T-helper 17 cell (primary cell): ENCODE measurements around the gene ALDH9A1. TPM values are rescaled to one million over a fixed set of nuclear protein-coding genes. Genes with fewer than 3 reads are reported as not detected.

ENCODE experiments used
- ATAC-seq: fragments of 150-1000 bp; cut with Tn5 transposase; 2 replicates; pipeline ENCODE4 v1.10.0; 2021; ENCODE audit warnings: mild to moderate bottlenecking, moderate library complexity
- DNase-seq, 3 donors: peaks; one replicate each; pipeline versions ENCODE4 v3.0.0 to v3.0.0-alpha.2; 2020 to 2021
- H3K9me3 ChIP-seq: one replicate; pipeline ENCODE4 v1.7.0; 2013; ENCODE audit warnings: low read length, mild to moderate bottlenecking; ENCODE audit not compliant: control insufficient read depth, poor library complexity, severe bottlenecking
- H3K27ac Mint-ChIP-seq: one replicate; pipeline ENCODE4 v1.8.0; 2022; ENCODE audit warnings: mild to moderate bottlenecking, moderate library complexity, mixed read lengths
- H3K27me3 Mint-ChIP-seq: one replicate; pipeline ENCODE4 v1.8.0; 2022; ENCODE audit warnings: mixed read lengths
- H3K36me3 Mint-ChIP-seq: one replicate; pipeline ENCODE4 v1.8.0; 2022; ENCODE audit warnings: low read depth, mixed read lengths
- H3K4me1 Mint-ChIP-seq: one replicate; pipeline ENCODE4 v1.8.0; 2022; ENCODE audit warnings: mild to moderate bottlenecking, mixed read lengths
- H3K4me3 Mint-ChIP-seq: one replicate; pipeline ENCODE4 v1.8.0; 2022; ENCODE audit warnings: mild to moderate bottlenecking, moderate library complexity, mixed read lengths
- total RNA-seq, 4 donors: library from RNA in 2 of 4; stranded (reverse) in 2 of 4; gene quantifications; one replicate each; pipeline ENCODE4 v1.2.3 and lab custom pipeline; 2022 to 2026

Gene ALDH9A1
- total RNA-seq, 2 donors from 2014 or later = 33.9 to 37.0 TPM

- Mint-ChIP-seq H3K27me3 (no peaks in the 10 kb centered on the region), H3K27ac (no peak overlapping the region), H3K36me3 (no peaks in the 10 kb centered on the region), H3K4me1 (peaks cover 23% of the 10 kb centered on the region), H3K4me3 (no peak overlapping the region)
- no peak for DNase-seq
- no peaks in the 10 kb centered on the region for H3K9me3 ChIP-seq
- no peak for ATAC-seq
Observed at GRCh38 chr1:165633614-165634013, 64.7 kb downstream of the ALDH9A1 start.

- H3K9me3 ChIP-seq = no peaks in the 10 kb centered on the region
- no peak for ATAC-seq
- no peak overlapping the region for H3K4me3 Mint-ChIP-seq
- H3K27me3 Mint-ChIP-seq = no peaks in the 10 kb centered on the region
- no peaks in the 10 kb centered on the region for H3K36me3 Mint-ChIP-seq
- no peak overlapping the region for H3K27ac Mint-ChIP-seq
- no peak for DNase-seq
- peaks cover 25% of the 10 kb centered on the region for H3K4me1 Mint-ChIP-seq
Observed at GRCh38 chr1:165632491-165632890, 65.9 kb downstream of the ALDH9A1 start.

- Mint-ChIP-seq H3K27me3 (no peaks in the 10 kb centered on the region), H3K27ac (no peak overlapping the region), H3K4me1 (peaks cover 25% of the 10 kb centered on the region), H3K4me3 (no peak overlapping the region), H3K36me3 (no peaks in the 10 kb centered on the region)
- H3K9me3 ChIP-seq = no peaks in the 10 kb centered on the region
- no peak for DNase-seq
- no peak for ATAC-seq
Observed at GRCh38 chr1:165632152-165632469, 66.3 kb downstream of the ALDH9A1 start.

- Mint-ChIP-seq H3K27me3 (no peaks in the 10 kb centered on the region), H3K36me3 (no peaks in the 10 kb centered on the region), H3K4me1 (peaks cover 23% of the 10 kb centered on the region), H3K27ac (no peak overlapping the region), H3K4me3 (no peak overlapping the region)
- no peaks in the 10 kb centered on the region for H3K9me3 ChIP-seq
- ATAC-seq = no peak
- DNase-seq = peak in 1 of 3 donors; percentile 11
Observed at GRCh38 chr1:165631342-165632151, 66.8 kb downstream of the ALDH9A1 start.

- no peak within 1 kb of the TSS for H3K27ac Mint-ChIP-seq
- no peaks in the 10 kb centered on the region for H3K36me3 Mint-ChIP-seq
Observed at GRCh38 chr1:165630629-165631341, 67.6 kb downstream of the ALDH9A1 start, which contains the start of gene MGST3. Gene MGST3 (plus strand): TSS chr1:165631234. CDS start chr1:165649848, 18,614 bp downstream.

GRCh38 chr1:165629848-165630628 is 68.3 kb downstream of the ALDH9A1 start:
- H3K9me3 ChIP-seq = no peaks in the 10 kb centered on the region
- no peaks in the 10 kb centered on the region for H3K27me3 Mint-ChIP-seq
- no peak overlapping the region for H3K27ac Mint-ChIP-seq
- H3K36me3 Mint-ChIP-seq = no peaks in the 10 kb centered on the region
- no peak overlapping the region for H3K4me3 Mint-ChIP-seq
- no peak for DNase-seq
- ATAC-seq = no peak
- H3K4me1 Mint-ChIP-seq = peaks cover 20% of the 10 kb centered on the region

More at GRCh38 chr1:165630629-165631341, 67.6 kb downstream of the ALDH9A1 start, which contains the start of gene MGST3:
- Mint-ChIP-seq H3K4me3 (no peak within 1 kb of the TSS), H3K4me1 (peaks cover 21% of the 10 kb centered on the region), H3K27me3 (no peaks in the 10 kb centered on the region)
- peak; percentile 87 to 90 (median 88) for DNase-seq
- H3K9me3 ChIP-seq = no peaks in the 10 kb centered on the region
- ATAC-seq = peak; percentile 95

- H3K27ac Mint-ChIP-seq = no peak overlapping the region
- ATAC-seq (no peak), DNase-seq (no peak)
- no peaks in the 10 kb centered on the region for H3K9me3 ChIP-seq
- H3K4me3 Mint-ChIP-seq = peak overlapping the region; percentile 39
- H3K4me1 Mint-ChIP-seq = peaks cover 16% of the 10 kb centered on the region
- H3K36me3 Mint-ChIP-seq = peaks cover 3% of the 10 kb centered on the region
- peaks cover 6% of the 10 kb centered on the region for H3K27me3 Mint-ChIP-seq
Observed at GRCh38 chr1:165629151-165629550, 69.2 kb downstream of the ALDH9A1 start.

GRCh38 chr1:165628147-165628822 is 70.1 kb downstream of the ALDH9A1 start:
- DNase-seq (no peak), ATAC-seq (no peak)
- H3K27ac Mint-ChIP-seq = no peak overlapping the region
- H3K27me3 Mint-ChIP-seq = peaks cover 12% of the 10 kb centered on the region
- no peaks in the 10 kb centered on the region for H3K9me3 ChIP-seq
- H3K4me3 Mint-ChIP-seq = no peak overlapping the region
- peaks cover 9% of the 10 kb centered on the region for H3K4me1 Mint-ChIP-seq
- H3K36me3 Mint-ChIP-seq = peaks cover 3% of the 10 kb centered on the region

GRCh38 chr1:165624441-165624840 is 73.9 kb downstream of the ALDH9A1 start:
- no peak for ATAC-seq

GRCh38 chr1:165623624-165624023 is 74.7 kb downstream of the ALDH9A1 start:
- no peak overlapping the region for H3K4me3 Mint-ChIP-seq

More at GRCh38 chr1:165624441-165624840, 73.9 kb downstream of the ALDH9A1 start:
- no peak for DNase-seq
- no peak overlapping the region for H3K4me3 Mint-ChIP-seq
- no peak overlapping the region for H3K27ac Mint-ChIP-seq
- H3K36me3 Mint-ChIP-seq = peaks cover 7% of the 10 kb centered on the region
- peaks cover 27% of the 10 kb centered on the region for H3K27me3 Mint-ChIP-seq
- H3K4me1 Mint-ChIP-seq = peaks cover 2% of the 10 kb centered on the region
- H3K9me3 ChIP-seq = no peaks in the 10 kb centered on the region

GRCh38 chr1:165619647-165620151 is 78.7 kb downstream of the ALDH9A1 start:
- no peaks in the 10 kb centered on the region for H3K9me3 ChIP-seq
- Mint-ChIP-seq H3K27me3 (peaks cover 49% of the 10 kb centered on the region), H3K36me3 (peaks cover 13% of the 10 kb centered on the region), H3K4me3 (no peak overlapping the region), H3K4me1 (no peaks in the 10 kb centered on the region), H3K27ac (no peak overlapping the region)
- DNase-seq (no peak), ATAC-seq (no peak)

More at GRCh38 chr1:165623624-165624023, 74.7 kb downstream of the ALDH9A1 start:
- peaks cover 7% of the 10 kb centered on the region for H3K36me3 Mint-ChIP-seq
- no peaks in the 10 kb centered on the region for H3K9me3 ChIP-seq
- ATAC-seq (no peak), DNase-seq (no peak)
- H3K27ac Mint-ChIP-seq = no peak overlapping the region
- H3K27me3 Mint-ChIP-seq = peaks cover 27% of the 10 kb centered on the region
- H3K4me1 Mint-ChIP-seq = peaks cover 2% of the 10 kb centered on the region

GRCh38 chr1:165616987-165617546 is 81.3 kb downstream of the ALDH9A1 start:
- ATAC-seq = no peak
- peaks cover 10% of the 10 kb centered on the region for H3K36me3 Mint-ChIP-seq
- no peak overlapping the region for H3K4me3 Mint-ChIP-seq
- no peak for DNase-seq
- no peak overlapping the region for H3K27ac Mint-ChIP-seq
- no peaks in the 10 kb centered on the region for H3K4me1 Mint-ChIP-seq
- H3K9me3 ChIP-seq = no peaks in the 10 kb centered on the region
- H3K27me3 Mint-ChIP-seq = peaks cover 35% of the 10 kb centered on the region
